HL-60 (cell line): ENCODE data around the gene ZNF90.

ENCODE experiments used
- DNase-seq, 2 experiments: peaks; one replicate each; pipeline ENCODE4 v3.0.0-alpha.2; 2010 to 2020; ENCODE audit warnings: low read depth in 1 of 2, low spot score in 1 of 2
- H3K27ac ChIP-seq: fragments of 250-450 bp; sonication (Bioruptor Pico); replicated peaks from 2 replicates; pipeline ENCODE4 v1.5.1; 2020; ENCODE audit warnings: mild to moderate bottlenecking, moderate library complexity
- H3K27me3 ChIP-seq: fragments of 250-450 bp; sonication (Bioruptor Pico); 2 replicates; pipeline ENCODE4 v1.5.1; 2021; ENCODE audit warnings: mild to moderate bottlenecking, moderate library complexity; ENCODE audit not compliant: insufficient read depth, poor library complexity, severe bottlenecking
- H3K4me3 ChIP-seq: replicated peaks from 2 replicates; pipeline ENCODE4 v1.5.1; 2011; ENCODE audit warnings: mild to moderate bottlenecking, control low read depth, low read length; ENCODE audit not compliant: insufficient read depth
- GABPA ChIP-seq: IDR thresholded peaks from 2 replicates; pipeline ENCODE4 v1.6.1; 2012; ENCODE audit warnings: low read depth
- POLR2AphosphoS5 ChIP-seq: IDR thresholded peaks from 2 replicates; pipeline ENCODE4 v1.6.1; 2012; ENCODE audit warnings: low read depth
- SPI1 ChIP-seq: IDR thresholded peaks from 2 replicates; pipeline ENCODE4 v1.6.1; 2012; ENCODE audit warnings: low read depth, mild to moderate bottlenecking, borderline replicate concordance
- long read RNA-seq: library from polyadenylated mRNA; unstranded; transcript quantifications from one replicate; pipeline ENCODE4 v2.0.0, GENCODE V29; 2020
- TF ChIP-seq, protein P1 (sequence below): IDR thresholded peaks from one replicate; pipeline ENCODE4 v1.5.1; 2011; ENCODE audit warnings: low read length, control low read depth, inconsistent platforms; ENCODE audit not compliant: insufficient read depth
- TF ChIP-seq, protein P2 (sequence below): IDR thresholded peaks from 2 replicates; pipeline ENCODE4 v1.6.1; 2012; ENCODE audit warnings: low read depth; ENCODE audit not compliant: insufficient replicate concordance

ZNF90 gene
- long read RNA-seq, transcript ZNF90-202 (6 exons, 1,918 nt), result major isoform, 6 of 76 reads
- long read RNA-seq, transcript ZNF90-204 (4 exons, 1,724 nt), result minor isoform, 5 of 76 reads
- long read RNA-seq, partial matches to known transcripts, result 4 of 76 reads
- long read RNA-seq, other reads (novel, unspliced or antisense), result 58 of 76 reads

DNA sequence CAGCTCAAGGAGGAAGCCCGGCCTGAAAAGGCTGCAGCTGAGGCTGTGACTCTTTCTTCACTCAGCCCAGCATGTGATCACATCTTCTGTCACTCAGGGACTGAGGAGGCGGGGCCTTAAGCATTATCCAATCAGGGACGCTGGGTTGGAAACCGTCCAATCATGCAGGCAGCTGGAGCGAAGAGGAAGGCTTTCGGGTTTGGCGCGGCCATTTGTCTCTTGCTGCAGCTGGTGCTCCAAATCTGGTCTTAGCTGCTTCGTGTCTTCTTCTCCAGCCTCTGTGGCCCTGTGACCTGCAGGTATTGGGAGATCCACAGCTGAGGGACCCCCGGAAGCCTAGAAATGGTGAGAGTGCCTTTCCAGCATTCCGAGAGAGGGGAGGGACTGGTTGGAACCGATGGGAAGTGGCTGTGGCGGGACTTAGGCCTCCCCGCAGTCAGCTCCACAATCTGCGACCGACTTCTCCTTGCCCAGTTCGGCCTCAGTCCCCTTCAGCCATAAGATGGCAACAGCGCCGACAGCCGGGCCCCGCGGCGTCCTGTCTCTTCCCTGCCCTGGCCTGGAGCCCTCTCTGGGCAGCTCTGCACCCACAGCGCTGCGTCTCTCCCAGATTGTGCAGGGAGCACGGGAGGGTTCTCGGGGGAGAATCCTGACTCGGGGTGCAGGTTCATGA lies at the start of gene ZNF90:
TSS of gene ZNF90 (plus strand) at position 210 of the 673 bp plus-strand sequence. CDS start at position 343, 133 bp downstream.
- Histone ChIP-seq H3K27me3 (no peaks in the 10 kb centered on the region), H3K27ac (peak within 1 kb of the TSS; percentile 74), H3K4me3 (peak within 1 kb of the TSS; percentile 22)
- DNase-seq, result peak; percentile 16 to 92
- TF ChIP-seq POLR2AphosphoS5 (no peak), GABPA (no peak), SPI1 (no peak)
- TF ChIP-seq, protein P1, sequence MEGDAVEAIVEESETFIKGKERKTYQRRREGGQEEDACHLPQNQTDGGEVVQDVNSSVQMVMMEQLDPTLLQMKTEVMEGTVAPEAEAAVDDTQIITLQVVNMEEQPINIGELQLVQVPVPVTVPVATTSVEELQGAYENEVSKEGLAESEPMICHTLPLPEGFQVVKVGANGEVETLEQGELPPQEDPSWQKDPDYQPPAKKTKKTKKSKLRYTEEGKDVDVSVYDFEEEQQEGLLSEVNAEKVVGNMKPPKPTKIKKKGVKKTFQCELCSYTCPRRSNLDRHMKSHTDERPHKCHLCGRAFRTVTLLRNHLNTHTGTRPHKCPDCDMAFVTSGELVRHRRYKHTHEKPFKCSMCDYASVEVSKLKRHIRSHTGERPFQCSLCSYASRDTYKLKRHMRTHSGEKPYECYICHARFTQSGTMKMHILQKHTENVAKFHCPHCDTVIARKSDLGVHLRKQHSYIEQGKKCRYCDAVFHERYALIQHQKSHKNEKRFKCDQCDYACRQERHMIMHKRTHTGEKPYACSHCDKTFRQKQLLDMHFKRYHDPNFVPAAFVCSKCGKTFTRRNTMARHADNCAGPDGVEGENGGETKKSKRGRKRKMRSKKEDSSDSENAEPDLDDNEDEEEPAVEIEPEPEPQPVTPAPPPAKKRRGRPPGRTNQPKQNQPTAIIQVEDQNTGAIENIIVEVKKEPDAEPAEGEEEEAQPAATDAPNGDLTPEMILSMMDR, result no peak
- TF ChIP-seq, protein P2, sequence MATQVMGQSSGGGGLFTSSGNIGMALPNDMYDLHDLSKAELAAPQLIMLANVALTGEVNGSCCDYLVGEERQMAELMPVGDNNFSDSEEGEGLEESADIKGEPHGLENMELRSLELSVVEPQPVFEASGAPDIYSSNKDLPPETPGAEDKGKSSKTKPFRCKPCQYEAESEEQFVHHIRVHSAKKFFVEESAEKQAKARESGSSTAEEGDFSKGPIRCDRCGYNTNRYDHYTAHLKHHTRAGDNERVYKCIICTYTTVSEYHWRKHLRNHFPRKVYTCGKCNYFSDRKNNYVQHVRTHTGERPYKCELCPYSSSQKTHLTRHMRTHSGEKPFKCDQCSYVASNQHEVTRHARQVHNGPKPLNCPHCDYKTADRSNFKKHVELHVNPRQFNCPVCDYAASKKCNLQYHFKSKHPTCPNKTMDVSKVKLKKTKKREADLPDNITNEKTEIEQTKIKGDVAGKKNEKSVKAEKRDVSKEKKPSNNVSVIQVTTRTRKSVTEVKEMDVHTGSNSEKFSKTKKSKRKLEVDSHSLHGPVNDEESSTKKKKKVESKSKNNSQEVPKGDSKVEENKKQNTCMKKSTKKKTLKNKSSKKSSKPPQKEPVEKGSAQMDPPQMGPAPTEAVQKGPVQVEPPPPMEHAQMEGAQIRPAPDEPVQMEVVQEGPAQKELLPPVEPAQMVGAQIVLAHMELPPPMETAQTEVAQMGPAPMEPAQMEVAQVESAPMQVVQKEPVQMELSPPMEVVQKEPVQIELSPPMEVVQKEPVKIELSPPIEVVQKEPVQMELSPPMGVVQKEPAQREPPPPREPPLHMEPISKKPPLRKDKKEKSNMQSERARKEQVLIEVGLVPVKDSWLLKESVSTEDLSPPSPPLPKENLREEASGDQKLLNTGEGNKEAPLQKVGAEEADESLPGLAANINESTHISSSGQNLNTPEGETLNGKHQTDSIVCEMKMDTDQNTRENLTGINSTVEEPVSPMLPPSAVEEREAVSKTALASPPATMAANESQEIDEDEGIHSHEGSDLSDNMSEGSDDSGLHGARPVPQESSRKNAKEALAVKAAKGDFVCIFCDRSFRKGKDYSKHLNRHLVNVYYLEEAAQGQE, result no peak

DNA sequence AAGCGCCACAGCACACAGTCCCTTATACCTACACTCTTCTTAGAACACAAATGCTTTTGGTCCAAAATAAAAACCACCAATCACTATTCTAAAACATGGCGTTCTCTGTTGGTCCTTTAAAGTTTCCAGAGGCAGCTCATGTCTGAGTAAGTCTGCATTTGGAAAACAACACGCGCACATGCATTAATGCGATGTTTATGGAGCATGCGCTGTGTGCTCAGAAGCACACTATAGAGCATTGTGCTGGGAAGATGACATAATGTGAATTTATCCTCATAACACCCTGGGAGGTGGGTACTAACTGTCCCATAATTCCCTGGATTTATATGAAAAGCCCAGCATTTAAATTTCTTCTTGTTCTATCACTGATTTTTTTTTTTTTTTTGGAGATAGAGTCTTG lies 49.2 kb upstream of the ZNF90 start:
- Histone ChIP-seq H3K27ac (no peak overlapping the region), H3K27me3 (no peaks in the 10 kb centered on the region), H3K4me3 (no peak overlapping the region)
- no peak for TF ChIP-seq POLR2AphosphoS5
- TF ChIP-seq, protein P1, result no peak
- no peak for TF ChIP-seq GABPA
- DNase-seq, result no peak

DNA sequence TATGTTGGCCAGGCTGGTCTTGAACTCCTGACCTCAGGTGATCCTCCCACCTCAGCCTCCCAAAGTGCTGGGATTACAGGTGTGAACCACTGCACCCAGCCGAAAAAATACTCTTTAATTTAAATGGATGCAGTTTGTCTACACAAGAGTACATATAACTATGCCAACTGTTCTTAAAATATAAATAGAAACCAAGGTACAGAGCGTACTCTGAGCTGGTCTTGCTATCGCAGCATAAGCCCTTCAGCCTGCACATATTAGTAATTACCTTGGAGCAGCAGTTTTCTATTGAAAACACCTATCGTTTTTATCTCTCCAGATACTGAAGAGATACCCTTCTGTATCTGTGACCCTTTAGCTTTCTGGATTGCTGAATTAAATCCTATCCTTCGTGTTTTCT lies 41.9 kb upstream of the ZNF90 start:
- no peak for TF ChIP-seq POLR2AphosphoS5
- TF ChIP-seq, protein P2, result no peak
- Histone ChIP-seq H3K4me3 (no peak overlapping the region), H3K27me3 (no peaks in the 10 kb centered on the region), H3K27ac (no peak overlapping the region)
- DNase-seq, result no peak

DNA sequence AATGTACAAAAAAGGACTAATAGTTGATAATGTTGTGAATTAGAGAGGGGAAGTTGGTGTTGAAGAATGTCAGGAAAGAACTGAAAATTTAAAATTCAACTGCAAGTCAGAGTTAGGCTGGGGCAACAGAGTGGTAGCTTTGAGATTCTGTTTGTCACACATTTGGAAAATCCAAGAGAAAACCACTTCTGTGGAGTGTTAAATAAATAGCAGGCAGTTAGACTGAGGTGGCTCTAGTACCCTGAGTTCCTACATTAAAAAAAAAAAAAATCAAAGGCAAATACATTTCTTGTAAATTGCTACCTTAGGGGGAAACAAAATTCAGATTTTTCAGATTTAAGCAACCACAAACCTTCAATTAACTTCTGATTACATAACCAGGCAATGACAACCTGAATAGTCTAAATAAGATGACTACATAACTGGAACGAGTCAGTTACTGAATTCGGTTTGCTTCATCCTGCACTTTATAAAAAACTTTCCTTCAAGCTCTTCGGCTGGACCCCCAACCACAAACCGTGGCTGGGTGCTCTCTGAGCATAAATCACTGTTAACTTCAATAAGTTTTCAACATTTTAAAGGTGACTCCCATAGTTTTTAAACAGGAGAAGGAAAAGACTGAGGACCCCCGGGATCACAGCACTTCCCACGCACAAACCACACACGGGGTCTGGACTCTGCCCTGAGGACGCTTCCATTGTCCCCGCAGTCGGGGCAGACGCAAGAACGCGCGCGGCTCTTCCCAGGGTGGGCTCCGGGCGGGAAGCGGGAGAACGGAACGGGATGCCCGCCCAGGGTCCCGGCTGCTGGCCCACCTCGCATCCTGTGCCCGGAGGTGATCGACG lies 39.2 kb upstream of the ZNF90 start:
- H3K4me3 ChIP-seq, result peak overlapping the region; percentile 39
- TF ChIP-seq, protein P1, result no peak
- TF ChIP-seq, protein P2, result no peak
- TF ChIP-seq GABPA (no peak), SPI1 (no peak), POLR2AphosphoS5 (no peak)
- H3K27me3 ChIP-seq, result no peaks in the 10 kb centered on the region
- no peak for DNase-seq
- peak overlapping the region; percentile 48 for H3K27ac ChIP-seq
